MCF 10A (cell line): ENCODE measurements around the gene SLC45A1. TPM values are rescaled to one million over a fixed set of nuclear protein-coding genes. Genes with fewer than 3 reads are reported as not detected.

Source experiments
- BruUV-seq: library from RNA; stranded (reverse); fragments of 400-500 nt; replicated peaks from 2 replicates; lab custom pipeline; 2021; lab: Mats Ljungman, UMichigan
- CTCF ChIA-PET: fragments of 300-600 bp; sonication (Branson Sonifier 250); formaldehyde crosslinking; extraction: SDS; loops from one replicate; lab custom pipeline; 2021; ENCODE audit warnings: antibody characterized with exemption, inconsistent platforms; lab: Yijun Ruan, JAX
- POLR2A ChIA-PET: fragments of 300-600, 350-650 bp; sonication (Branson Sonifier 250); formaldehyde crosslinking; extraction: SDS; loops from one replicate; lab custom pipeline; 2020; ENCODE audit warnings: antibody characterized with exemption, inconsistent platforms; lab: Yijun Ruan, JAX
- DNase-seq: peaks from one replicate; pipeline ENCODE4 v3.0.0-alpha.2; 2018; ENCODE audit not compliant: unreplicated experiment
- H3K27ac Mint-ChIP-seq: one replicate; pipeline ENCODE4 v1.8.0; 2022; ENCODE audit warnings: mild to moderate bottlenecking, low read depth, mixed read lengths; ENCODE audit not compliant: unreplicated experiment
- H3K27me3 Mint-ChIP-seq: one replicate; pipeline ENCODE4 v1.8.0; 2022; ENCODE audit warnings: mixed read lengths; ENCODE audit not compliant: insufficient read depth, unreplicated experiment
- H3K36me3 Mint-ChIP-seq: one replicate; pipeline ENCODE4 v1.8.0; 2022; ENCODE audit warnings: mild to moderate bottlenecking, moderate library complexity, mixed read lengths; ENCODE audit not compliant: insufficient read depth, unreplicated experiment
- H3K4me1 Mint-ChIP-seq: one replicate; pipeline ENCODE4 v1.8.0; 2022; ENCODE audit warnings: mixed read lengths; ENCODE audit not compliant: insufficient read depth, unreplicated experiment
- H3K4me3 Mint-ChIP-seq: one replicate; pipeline ENCODE4 v1.8.0; 2022; ENCODE audit warnings: mild to moderate bottlenecking, moderate library complexity, mixed read lengths; ENCODE audit not compliant: unreplicated experiment
- H3K9me3 Mint-ChIP-seq: one replicate; pipeline ENCODE4 v1.8.0; 2022; ENCODE audit warnings: mixed read lengths; ENCODE audit not compliant: unreplicated experiment
- CTCF ChIP-seq: fragments of 200-600 bp; IDR thresholded peaks from one replicate; pipeline ENCODE4 v1.8.0; 2022; ENCODE audit warnings: antibody characterized with exemption, mild to moderate bottlenecking; ENCODE audit not compliant: unreplicated experiment
- intact Hi-C: fragments of 100-400 bp; cut with micrococcal nuclease; formaldehyde crosslinking; loops from 2 replicates; pipeline ENCODE4 v1.14.1; 2022
- total RNA-seq: library from RNA; stranded (reverse); gene quantifications from 2 replicates; pipeline ENCODE4 v1.2.3, GENCODE V29; 2022

SLC45A1 gene
- total RNA-seq, 1 experiment from 2014 or later, result 0.30 TPM

GRCh38 chr1:8358897-8359616 is 41.1 kb downstream of the SLC45A1 start:
- CTCF ChIA-PET, result interaction anchor here (0.8 to 2.1 kb wide), 2 partner anchors 383 to 691 kb away, joined by 3 to 5 read pairs; no protein-coding TSS in a partner anchor
- H3K4me1 Mint-ChIP-seq, result peaks cover 5% of the 10 kb centered on the region
- no peaks in the 10 kb centered on the region for H3K27me3 Mint-ChIP-seq
- peaks cover 81% of the 10 kb centered on the region for H3K36me3 Mint-ChIP-seq
- no TSS peak for BruUV-seq
- no peak overlapping the region for H3K4me3 Mint-ChIP-seq
- POLR2A ChIA-PET, result no interaction called here
- H3K9me3 Mint-ChIP-seq, result no peaks in the 10 kb centered on the region
- DNase-seq, result no peak
- intact Hi-C loops, result no loop called here
- no peak overlapping the region for H3K27ac Mint-ChIP-seq
- TF ChIP-seq CTCF, result no peak

GRCh38 chr1:8359617-8360481 is 41.9 kb downstream of the SLC45A1 start:
- TF ChIP-seq CTCF, result no peak
- Mint-ChIP-seq H3K4me3 (no peak overlapping the region), H3K4me1 (peaks cover 5% of the 10 kb centered on the region), H3K36me3 (peaks cover 74% of the 10 kb centered on the region), H3K9me3 (no peaks in the 10 kb centered on the region), H3K27me3 (no peaks in the 10 kb centered on the region), H3K27ac (no peak overlapping the region)
- ChIA-PET POLR2A (no interaction called here), CTCF (interaction anchor here (0.7 to 2.1 kb wide), 3 partner anchors 65 to 692 kb away, joined by 3 to 5 read pairs (median 3); no protein-coding TSS in a partner anchor)
- intact Hi-C loops, result no loop called here
- no TSS peak for BruUV-seq
- DNase-seq, result no peak

- intact Hi-C loops, result no loop called here
- no peak for DNase-seq
- Mint-ChIP-seq H3K27ac (no peak overlapping the region), H3K4me3 (no peak overlapping the region), H3K27me3 (no peaks in the 10 kb centered on the region), H3K36me3 (peaks cover 73% of the 10 kb centered on the region), H3K4me1 (peaks cover 5% of the 10 kb centered on the region), H3K9me3 (no peaks in the 10 kb centered on the region)
- BruUV-seq, result no TSS peak
- CTCF ChIA-PET, result interaction anchor here (0.6 to 1.1 kb wide), 2 partner anchors 10 to 46 kb away, joined by 3 read pairs; no protein-coding TSS in a partner anchor
- TF ChIP-seq CTCF, result no peak
- POLR2A ChIA-PET, result no interaction called here
These were observed 42.7 kb downstream of the SLC45A1 start for GRCh38 chr1:8360493-8361197.
